HG03432 (cell line): ENCODE results near the gene TEKTIP1.
"Not testable (repeated sequence)": the region's sequence is repeated elsewhere in the genome, so short reads cannot be mapped to it uniquely, and the experiment has no call there.

Experiments used
- ATAC-seq: cut with Tn5 transposase; IDR thresholded peaks from one replicate; pipeline ENCODE4 v1.9.1; 2021; ENCODE audit warnings: mild to moderate bottlenecking, moderate library complexity; ENCODE audit not compliant: unreplicated experiment

Gene TEKTIP1

DNA sequence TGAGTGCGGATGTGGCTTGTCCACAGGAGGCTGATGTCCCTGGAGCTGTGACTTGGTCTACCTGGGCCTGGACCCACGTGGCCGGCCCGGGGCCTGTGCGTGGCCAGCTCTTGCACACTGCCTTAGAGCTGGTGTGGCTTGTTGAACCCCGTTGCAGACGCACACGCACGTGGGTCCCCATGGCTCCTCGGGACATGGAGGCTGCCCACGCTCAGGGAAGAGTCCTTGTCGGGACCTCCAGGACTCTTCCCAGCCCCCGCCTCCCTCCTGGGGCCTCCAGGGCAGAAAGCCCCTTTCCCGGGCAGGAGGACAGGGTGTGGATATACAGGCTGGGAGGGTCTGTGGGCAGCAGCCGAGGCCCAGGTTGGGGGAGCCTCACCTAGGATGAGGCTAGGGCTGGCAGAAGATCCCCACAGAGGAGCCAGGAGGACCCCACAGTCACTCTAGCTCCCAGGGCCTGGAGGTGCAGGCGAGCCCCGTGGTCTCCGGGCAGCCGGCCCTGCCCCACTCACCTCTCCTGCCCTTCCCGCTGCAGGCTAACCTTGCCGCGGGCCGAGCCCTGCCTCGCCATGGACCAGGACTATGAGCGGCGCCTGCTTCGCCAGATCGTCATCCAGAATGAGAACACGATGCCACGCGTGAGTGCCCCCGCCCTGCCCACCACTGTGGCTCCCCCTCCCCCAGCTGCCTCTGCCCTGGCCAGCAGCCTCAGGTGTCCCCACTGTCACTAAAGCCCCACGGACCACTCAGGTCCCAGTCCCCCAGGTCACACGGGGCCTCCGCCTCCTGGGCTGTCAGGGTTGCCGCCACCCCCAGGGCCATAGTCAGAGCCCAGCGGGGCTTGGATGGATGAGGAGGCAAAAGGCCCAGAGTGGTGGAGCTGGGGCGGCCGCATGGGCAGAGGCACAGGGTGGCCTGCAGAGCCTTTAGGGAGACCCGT, 16.3 kb upstream of the TEKTIP1 start:
- ATAC-seq = no peak

DNA sequence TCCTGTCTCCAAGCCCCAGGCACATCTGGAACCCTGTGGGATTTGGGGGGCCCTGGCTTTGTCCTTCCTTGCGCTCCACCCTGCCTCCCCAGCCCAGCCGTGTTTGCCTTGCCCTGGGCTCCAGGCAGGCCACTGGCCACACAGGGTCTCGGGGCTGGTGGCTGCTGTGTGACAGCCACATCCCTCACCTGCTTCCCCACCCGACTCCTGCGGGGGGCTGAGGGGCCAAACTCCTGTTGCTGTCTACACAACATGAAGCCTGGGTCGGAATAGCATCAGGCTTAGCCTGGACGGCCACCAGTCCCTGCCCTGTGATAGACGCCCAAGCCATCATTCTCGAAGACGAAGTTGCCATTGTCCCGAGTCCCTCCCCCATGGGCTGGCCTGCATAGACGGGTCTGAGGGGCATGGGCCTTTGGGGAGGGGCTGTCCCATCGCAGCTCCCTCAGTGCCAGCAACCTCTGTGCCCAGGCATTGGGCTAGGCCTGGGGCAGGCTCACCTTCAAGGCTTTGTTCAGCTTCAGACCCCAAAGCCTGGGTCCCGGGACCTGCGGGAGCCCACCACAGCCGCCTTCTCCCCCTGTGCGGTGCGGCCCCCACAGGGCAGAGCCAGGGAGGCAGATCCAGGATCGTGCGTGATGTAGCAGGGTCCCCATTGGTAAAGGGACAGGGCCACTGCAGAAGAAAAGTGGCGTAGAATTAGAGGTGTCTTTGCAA, 15.5 kb upstream of the TEKTIP1 start:
- ATAC-seq = no peak

DNA sequence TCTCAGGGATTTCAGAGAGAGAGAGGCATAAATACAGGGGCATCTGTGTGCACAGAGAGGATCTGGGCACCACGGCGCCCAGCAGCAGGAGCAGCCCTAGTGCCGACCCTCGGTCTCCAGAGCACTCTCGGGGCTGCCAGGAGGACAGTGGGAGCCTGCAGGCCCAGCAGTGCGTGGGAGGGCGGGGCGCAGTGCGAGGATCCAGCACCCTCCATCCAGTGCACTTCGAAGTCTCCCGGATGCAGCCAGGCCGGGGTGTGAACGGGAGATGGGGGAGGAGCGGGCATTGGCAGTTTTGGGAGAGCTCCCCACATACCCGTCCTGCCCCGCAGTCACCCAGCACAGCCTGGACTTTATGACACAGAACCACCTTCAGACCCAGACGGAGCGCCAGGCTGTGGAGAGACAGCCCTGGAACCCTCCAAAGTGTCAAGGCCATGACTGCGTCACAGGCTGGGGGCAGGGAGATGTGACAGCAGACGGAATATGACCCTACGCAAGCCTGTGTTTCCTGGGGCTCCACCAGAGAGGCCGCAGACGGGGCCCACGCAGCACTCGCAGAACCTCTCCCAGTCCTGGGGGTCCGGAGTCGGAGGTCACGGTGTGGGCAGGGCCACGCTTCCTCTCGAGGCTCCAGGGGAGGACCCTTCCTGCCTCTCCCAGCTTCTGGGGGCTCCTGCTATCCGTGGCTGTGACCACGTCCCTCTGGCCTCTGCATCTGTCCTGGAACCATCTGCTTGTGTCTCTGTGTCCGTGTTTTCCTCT, 14.7 kb upstream of the TEKTIP1 start:
- ATAC-seq = no peak

GRCh38 chr19:3524904-3525451, 14.0 kb upstream of the TEKTIP1 start:
- ATAC-seq = no peak

DNA sequence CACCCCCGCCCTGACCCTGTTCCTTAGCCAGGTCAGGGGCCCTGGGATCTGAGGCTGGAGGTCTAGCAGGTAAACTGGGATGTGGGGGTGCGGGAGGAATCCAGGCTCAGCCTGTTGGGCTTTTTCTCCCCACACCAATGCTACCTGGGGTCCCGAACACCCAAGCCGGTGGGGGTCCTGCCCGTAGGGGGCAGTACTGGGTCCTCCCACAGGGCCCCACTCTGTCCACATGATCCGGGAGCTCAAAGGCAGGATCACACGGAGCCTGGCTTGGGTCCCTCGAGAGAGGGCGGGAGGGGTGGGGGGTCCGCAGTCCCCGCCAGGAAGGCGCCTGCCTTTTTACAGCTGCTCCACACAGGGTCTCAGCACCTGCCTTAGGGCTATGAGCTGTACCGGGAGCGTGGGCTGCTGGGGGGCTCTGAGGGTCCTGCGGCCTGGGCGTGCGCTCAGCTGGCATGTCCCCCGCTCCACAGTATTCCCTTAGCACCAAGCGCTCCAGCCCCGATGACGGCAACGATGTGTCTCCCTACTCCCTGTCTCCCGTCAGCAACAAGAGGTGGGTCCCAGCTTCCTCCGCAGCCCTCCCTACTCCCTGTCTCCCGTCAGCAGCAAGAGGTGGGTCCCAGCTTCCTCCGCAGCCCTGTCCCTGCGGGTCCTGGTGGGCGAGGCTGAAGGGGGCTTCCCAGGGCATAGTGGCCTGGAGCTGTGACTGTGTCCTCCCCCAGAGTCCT, 12.3 kb upstream of the TEKTIP1 start:
- ATAC-seq = no peak

- ATAC-seq = no peak
Observed at GRCh38 chr19:3527238-3527910, 11.6 kb upstream of the TEKTIP1 start.

DNA sequence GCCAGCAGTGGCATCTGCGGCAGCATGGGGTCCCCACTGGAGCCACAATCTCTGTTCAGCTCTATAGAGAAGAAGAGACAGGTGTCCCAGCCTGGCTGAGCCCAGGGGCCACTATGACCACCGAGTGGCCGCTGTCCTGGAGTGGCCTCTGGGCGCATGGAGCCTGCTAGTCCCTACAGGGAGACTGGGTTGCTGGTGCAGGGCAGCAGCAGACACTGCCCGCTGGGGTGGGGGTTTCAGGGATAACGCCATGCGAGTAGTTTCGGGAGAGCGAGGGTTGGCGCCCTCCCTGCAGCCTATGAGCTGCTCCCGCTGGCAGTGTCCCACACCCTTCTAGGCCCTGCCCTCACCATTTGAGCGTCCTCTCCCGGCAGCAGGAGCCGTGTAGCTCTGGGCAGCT, 10.9 kb upstream of the TEKTIP1 start:
- no peak for ATAC-seq

GRCh38 chr19:3528539-3529211, 10.3 kb upstream of the TEKTIP1 start:
- no peak for ATAC-seq

- not testable (repeated sequence) for ATAC-seq
Observed at GRCh38 chr19:3529299-3529698, 9.7 kb upstream of the TEKTIP1 start.

DNA sequence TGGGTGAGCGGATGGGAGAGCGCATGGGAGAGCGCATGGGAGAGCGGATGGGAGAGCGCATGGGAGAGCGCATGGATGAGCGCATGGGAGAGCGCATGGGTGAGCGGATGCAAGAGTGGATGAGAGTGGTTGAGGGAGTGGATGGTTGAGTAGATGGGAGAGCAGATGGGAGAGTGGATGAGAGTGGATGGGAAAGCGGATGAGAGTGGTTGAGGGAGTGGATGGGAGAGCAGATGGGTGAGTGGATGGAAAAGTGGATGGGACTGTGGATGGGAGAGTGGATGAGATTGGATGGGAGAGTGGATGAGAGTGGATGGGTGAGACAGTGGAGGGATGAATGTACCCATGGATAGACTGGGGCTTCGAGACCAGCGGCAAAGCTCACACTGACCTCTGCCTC, 8.6 kb upstream of the TEKTIP1 start:
- no peak for ATAC-seq

- no peak for ATAC-seq
Observed at GRCh38 chr19:3531716-3532115, 7.3 kb upstream of the TEKTIP1 start.

GRCh38 chr19:3532154-3532786, 6.7 kb upstream of the TEKTIP1 start:
- no peak for ATAC-seq

- no peak for ATAC-seq
Observed at GRCh38 chr19:3533033-3533432, 5.9 kb upstream of the TEKTIP1 start.

- ATAC-seq = no peak
Observed at GRCh38 chr19:3533563-3534216, 5.3 kb upstream of the TEKTIP1 start.

DNA sequence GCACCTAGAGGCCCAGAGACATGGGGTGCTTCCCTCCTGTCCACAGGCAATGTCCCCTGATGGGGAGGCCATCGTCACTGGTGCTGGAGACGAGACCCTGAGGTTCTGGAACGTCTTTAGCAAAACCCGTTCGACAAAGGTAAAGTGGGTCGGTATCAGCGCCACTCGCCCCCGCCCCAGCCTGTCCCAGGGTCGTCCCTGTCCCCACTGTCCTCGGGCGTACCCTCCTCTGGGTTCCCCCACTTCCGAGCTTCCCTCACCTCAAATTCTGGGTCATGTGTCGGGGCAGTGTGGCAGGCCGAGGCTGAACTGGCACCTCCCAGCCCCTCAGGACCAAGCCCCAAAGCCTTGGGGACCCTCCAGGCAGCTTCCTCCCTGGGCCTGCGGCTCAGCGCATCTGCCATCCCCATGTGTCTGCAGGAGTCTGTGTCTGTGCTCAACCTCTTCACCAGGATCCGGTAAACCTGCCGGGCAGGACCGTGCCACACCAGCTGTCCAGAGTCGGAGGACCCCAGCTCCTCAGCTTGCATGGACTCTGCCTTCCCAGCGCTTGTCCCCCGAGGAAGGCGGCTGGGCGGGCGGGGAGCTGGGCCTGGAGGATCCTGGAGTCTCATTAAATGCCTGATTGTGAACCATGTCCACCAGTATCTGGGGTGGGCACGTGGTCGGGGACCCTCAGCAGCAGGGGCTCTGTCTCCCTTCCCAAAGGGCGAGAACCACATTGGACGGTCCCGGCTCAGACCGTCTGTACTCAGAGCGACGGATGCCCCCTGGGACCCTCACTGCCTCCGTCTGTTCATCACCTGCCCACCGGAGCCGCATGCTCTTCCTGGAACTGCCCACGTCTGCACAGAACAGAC, 4.4 kb upstream of the TEKTIP1 start:
- ATAC-seq = no peak

DNA sequence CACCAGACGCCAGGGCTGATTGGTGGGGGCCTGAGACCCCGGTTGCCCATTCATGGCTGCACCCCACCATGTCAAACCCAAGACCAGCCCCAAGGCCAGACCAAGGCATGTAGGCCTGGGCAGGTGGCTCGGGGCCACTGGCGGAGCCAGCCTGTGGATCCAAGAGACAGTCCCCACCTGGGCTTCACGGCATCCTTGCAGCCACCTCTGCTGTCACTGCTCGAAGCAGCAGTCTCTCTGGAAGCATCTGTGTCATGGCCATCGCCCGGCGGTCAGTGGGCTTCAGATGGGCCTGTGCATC, 3.8 kb upstream of the TEKTIP1 start:
- ATAC-seq = no peak

DNA sequence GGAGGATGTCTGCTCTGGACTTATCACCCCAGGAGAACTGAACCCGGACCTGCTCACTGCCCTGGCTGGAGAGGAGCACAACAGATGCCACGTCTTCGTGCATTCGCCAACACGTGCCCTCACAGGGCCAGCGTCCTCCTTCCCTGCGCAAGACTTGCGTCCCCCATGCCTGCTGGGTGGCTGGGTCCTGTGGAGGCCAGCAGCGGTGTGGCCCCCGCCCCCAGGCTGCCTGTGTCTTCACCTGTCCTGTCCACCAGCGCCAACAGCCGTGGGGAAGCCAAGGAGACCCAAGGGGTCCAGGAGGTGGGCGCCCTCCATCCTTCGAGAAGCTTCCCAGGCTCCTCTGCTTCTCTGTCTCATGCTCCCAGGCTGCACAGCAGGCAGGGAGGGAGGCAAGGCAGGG, 3.4 kb upstream of the TEKTIP1 start:
- ATAC-seq = no peak

GRCh38 chr19:3535981-3536380, 3.0 kb upstream of the TEKTIP1 start:
- no peak for ATAC-seq
